HEK293 (cell line): ENCODE data around the gene TSPAN11.

Experiments used
- CTCF ChIA-PET: fragments of 350-600 bp; formaldehyde crosslinking; extraction: SDS; loops from one replicate; lab custom pipeline; 2021; ENCODE audit warnings: antibody characterized with exemption; lab: Yijun Ruan, JAX
- POLR2A ChIA-PET: fragments of 300-600 bp; formaldehyde crosslinking; extraction: SDS; loops from one replicate; lab custom pipeline; 2020; ENCODE audit warnings: antibody characterized with exemption, inconsistent platforms; lab: Yijun Ruan, JAX
- H3K27ac ChIP-seq: fragments of 200-500 bp; sonication (Bioruptor generic); 2 replicates; pipeline ENCODE4 v1.5.1; 2014; ENCODE audit warnings: low read depth, low read length, control low read depth, inconsistent platforms; ENCODE audit errors: extremely low read depth
- H3K36me3 ChIP-seq, 2 experiments: fragments of 200-500 bp in 1 of 2; sonication (Bioruptor generic) in 1 of 2; 1 replicate in 1 of 2; 2 replicates in 1 of 2; pipeline ENCODE4 v1.5.1; 2014 to 2017; ENCODE audit warnings: inconsistent platforms in 2 of 2, low read length in 2 of 2; ENCODE audit not compliant: control insufficient read depth in 2 of 2, insufficient read depth in 1 of 2
- H3K4me1 ChIP-seq: fragments of 200-500 bp; sonication (Bioruptor generic); 2 replicates; pipeline ENCODE4 v1.5.1; 2014; ENCODE audit warnings: mild to moderate bottlenecking, low read length, inconsistent platforms; ENCODE audit not compliant: control insufficient read depth, insufficient read depth
- H3K4me3 ChIP-seq: 2 replicates; pipeline ENCODE4 v1.5.1; 2011; ENCODE audit warnings: low read depth, mild to moderate bottlenecking, control low read depth, low read length, moderate library complexity
- H3K9me3 ChIP-seq: fragments of 200-500 bp; sonication (Bioruptor generic); 2 replicates; pipeline ENCODE4 v1.5.1; 2014; ENCODE audit warnings: low read depth, low read length, inconsistent platforms; ENCODE audit not compliant: control insufficient read depth, insufficient read depth
- GLI4 ChIP-seq: fragments of 450-650 bp; formaldehyde crosslinking; IDR thresholded peaks from 2 replicates; pipeline ENCODE4 v1.5.1; 2016; ENCODE audit warnings: missing biosample characterization, missing genetic modification characterization
- ZBTB49 ChIP-seq: fragments of 450-650 bp; formaldehyde crosslinking; IDR thresholded peaks from 2 replicates; pipeline ENCODE4 v1.5.1; 2016; ENCODE audit warnings: missing biosample characterization, missing genetic modification characterization, low read depth
- ZFHX2 ChIP-seq: fragments of 450-650 bp; formaldehyde crosslinking; conservative IDR thresholded peaks from 2 replicates; pipeline ENCODE4 v1.5.1; 2016; ENCODE audit warnings: missing biosample characterization, missing genetic modification characterization
- ZFP3 ChIP-seq: fragments of 450-650 bp; formaldehyde crosslinking; IDR thresholded peaks from 2 replicates; pipeline ENCODE4 v1.5.1; 2016; ENCODE audit warnings: low read depth, missing biosample characterization, missing genetic modification characterization
- ZFP37 ChIP-seq: fragments of 450-650 bp; formaldehyde crosslinking; IDR thresholded peaks from 2 replicates; pipeline ENCODE4 v1.5.1; 2016; ENCODE audit warnings: missing biosample characterization, missing genetic modification characterization
- ZNF112 ChIP-seq: fragments of 450-650 bp; formaldehyde crosslinking; IDR thresholded peaks from 2 replicates; pipeline ENCODE4 v1.5.0; 2017; ENCODE audit warnings: missing biosample characterization, missing genetic modification characterization
- ZNF114 ChIP-seq: fragments of 450-650 bp; formaldehyde crosslinking; IDR thresholded peaks from 2 replicates; pipeline ENCODE4 v1.5.0; 2017; ENCODE audit warnings: missing biosample characterization, missing genetic modification characterization
- ZNF133 ChIP-seq: fragments of 450-650 bp; formaldehyde crosslinking; IDR thresholded peaks from 2 replicates; pipeline ENCODE4 v1.5.1; 2016; ENCODE audit warnings: missing biosample characterization, missing genetic modification characterization
- ZNF221 ChIP-seq: fragments of 450-650 bp; formaldehyde crosslinking; IDR thresholded peaks from 2 replicates; pipeline ENCODE4 v1.5.1; 2017; ENCODE audit warnings: missing biosample characterization, missing genetic modification characterization, borderline replicate concordance
- ZNF239 ChIP-seq: fragments of 450-650 bp; formaldehyde crosslinking; IDR thresholded peaks from 2 replicates; pipeline ENCODE4 v1.5.1; 2016; ENCODE audit warnings: missing biosample characterization, missing genetic modification characterization
- ZNF335 ChIP-seq: fragments of 450-650 bp; formaldehyde crosslinking; conservative IDR thresholded peaks from 2 replicates; pipeline ENCODE4 v1.5.1; 2016; ENCODE audit warnings: missing biosample characterization, missing genetic modification characterization
- ZNF423 ChIP-seq: fragments of 450-650 bp; formaldehyde crosslinking; IDR thresholded peaks from 2 replicates; pipeline ENCODE4 v1.5.1; 2016; ENCODE audit warnings: missing biosample characterization, missing genetic modification characterization
- ZNF548 ChIP-seq: fragments of 450-650 bp; formaldehyde crosslinking; IDR thresholded peaks from 2 replicates; pipeline ENCODE4 v1.5.1; 2016; ENCODE audit warnings: missing biosample characterization, missing genetic modification characterization
- TF ChIP-seq, protein P1 (sequence below): fragments of 450-650 bp; formaldehyde crosslinking; IDR thresholded peaks from 2 replicates; pipeline ENCODE4 v1.5.1; 2016; ENCODE audit warnings: missing biosample characterization, missing genetic modification characterization, borderline replicate concordance

The TSPAN11 gene

DNA sequence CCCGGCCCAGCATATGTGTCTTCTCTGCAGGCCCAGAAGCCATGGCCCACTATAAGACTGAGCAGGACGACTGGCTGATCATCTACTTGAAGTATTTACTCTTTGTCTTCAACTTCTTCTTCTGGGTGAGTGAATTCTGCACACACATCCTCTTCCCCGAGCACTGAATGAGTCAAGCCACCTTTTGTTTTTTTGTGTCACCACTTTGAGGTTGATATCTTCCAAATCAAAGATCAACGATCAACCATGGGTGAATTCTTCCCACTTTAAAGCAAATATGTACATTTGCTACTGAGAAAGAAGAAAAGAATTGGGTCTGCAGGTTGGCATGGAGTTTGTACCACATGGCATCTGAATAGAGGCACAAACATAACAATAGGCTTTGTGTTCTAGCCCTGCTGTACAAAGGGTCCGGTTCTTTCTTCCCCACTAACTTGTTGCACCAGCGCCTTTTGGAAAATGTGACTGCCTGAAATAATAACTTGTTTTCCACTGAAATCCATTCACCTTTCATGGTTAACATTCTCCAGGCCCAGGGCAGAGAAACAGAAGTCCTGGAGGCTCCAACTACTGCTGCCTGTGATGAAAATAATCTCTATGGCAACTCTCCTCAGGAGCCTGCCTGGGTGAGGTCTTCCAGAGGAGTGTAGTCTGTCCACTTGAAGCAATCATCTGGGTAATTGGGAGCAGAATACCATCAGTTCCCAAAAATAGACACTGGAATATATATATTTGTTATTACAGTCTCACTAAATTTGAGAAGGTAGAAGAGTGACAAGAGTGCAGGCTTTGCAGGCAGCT, 27.6 kb downstream of the TSPAN11 start:
- H3K4me1 ChIP-seq = no peaks in the 10 kb centered on the region
- H3K27ac ChIP-seq = no peak overlapping the region
- H3K4me3 ChIP-seq = no peak overlapping the region
- no peaks in the 10 kb centered on the region for H3K9me3 ChIP-seq
- POLR2A ChIA-PET = no interaction called here
- TF ChIP-seq, protein P1, sequence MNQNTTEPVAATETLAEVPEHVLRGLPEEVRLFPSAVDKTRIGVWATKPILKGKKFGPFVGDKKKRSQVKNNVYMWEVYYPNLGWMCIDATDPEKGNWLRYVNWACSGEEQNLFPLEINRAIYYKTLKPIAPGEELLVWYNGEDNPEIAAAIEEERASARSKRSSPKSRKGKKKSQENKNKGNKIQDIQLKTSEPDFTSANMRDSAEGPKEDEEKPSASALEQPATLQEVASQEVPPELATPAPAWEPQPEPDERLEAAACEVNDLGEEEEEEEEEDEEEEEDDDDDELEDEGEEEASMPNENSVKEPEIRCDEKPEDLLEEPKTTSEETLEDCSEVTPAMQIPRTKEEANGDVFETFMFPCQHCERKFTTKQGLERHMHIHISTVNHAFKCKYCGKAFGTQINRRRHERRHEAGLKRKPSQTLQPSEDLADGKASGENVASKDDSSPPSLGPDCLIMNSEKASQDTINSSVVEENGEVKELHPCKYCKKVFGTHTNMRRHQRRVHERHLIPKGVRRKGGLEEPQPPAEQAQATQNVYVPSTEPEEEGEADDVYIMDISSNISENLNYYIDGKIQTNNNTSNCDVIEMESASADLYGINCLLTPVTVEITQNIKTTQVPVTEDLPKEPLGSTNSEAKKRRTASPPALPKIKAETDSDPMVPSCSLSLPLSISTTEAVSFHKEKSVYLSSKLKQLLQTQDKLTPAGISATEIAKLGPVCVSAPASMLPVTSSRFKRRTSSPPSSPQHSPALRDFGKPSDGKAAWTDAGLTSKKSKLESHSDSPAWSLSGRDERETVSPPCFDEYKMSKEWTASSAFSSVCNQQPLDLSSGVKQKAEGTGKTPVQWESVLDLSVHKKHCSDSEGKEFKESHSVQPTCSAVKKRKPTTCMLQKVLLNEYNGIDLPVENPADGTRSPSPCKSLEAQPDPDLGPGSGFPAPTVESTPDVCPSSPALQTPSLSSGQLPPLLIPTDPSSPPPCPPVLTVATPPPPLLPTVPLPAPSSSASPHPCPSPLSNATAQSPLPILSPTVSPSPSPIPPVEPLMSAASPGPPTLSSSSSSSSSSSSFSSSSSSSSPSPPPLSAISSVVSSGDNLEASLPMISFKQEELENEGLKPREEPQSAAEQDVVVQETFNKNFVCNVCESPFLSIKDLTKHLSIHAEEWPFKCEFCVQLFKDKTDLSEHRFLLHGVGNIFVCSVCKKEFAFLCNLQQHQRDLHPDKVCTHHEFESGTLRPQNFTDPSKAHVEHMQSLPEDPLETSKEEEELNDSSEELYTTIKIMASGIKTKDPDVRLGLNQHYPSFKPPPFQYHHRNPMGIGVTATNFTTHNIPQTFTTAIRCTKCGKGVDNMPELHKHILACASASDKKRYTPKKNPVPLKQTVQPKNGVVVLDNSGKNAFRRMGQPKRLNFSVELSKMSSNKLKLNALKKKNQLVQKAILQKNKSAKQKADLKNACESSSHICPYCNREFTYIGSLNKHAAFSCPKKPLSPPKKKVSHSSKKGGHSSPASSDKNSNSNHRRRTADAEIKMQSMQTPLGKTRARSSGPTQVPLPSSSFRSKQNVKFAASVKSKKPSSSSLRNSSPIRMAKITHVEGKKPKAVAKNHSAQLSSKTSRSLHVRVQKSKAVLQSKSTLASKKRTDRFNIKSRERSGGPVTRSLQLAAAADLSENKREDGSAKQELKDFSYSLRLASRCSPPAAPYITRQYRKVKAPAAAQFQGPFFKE = no peak
- no peak for TF ChIP-seq ZNF114 (tag by site-specific recombination)
- TF ChIP-seq ZNF112 (tag by site-specific recombination) = no peak
- TF ChIP-seq ZNF221 = no peak
- CTCF ChIA-PET = interaction anchor here (0.5 to 0.6 kb wide), 2 partner anchors 163 to 312 kb away, joined by 4 read pairs; no protein-coding TSS in a partner anchor
- H3K36me3 ChIP-seq = no peaks in the 10 kb centered on the region

GRCh38 chr12:30955214-30955613, 28.7 kb downstream of the TSPAN11 start:
- CTCF ChIA-PET = interaction anchor here (0.6 kb wide), 1 partner anchor 59 kb away, joined by 4 read pairs; no protein-coding TSS in a partner anchor
- H3K4me1 ChIP-seq = no peaks in the 10 kb centered on the region

GRCh38 chr12:30959110-30959710, 32.7 kb downstream of the TSPAN11 start:
- Histone ChIP-seq H3K36me3 (no peaks in the 10 kb centered on the region), H3K4me1 (no peaks in the 10 kb centered on the region), H3K27ac (no peak overlapping the region), H3K4me3 (no peak overlapping the region), H3K9me3 (no peaks in the 10 kb centered on the region)
- TF ChIP-seq ZFP37 = no peak
- TF ChIP-seq ZFHX2 (tag by site-specific recombination) = no peak
- no peak for TF ChIP-seq ZNF423 (tag by site-specific recombination)
- no peak for TF ChIP-seq ZNF548 (tag by site-specific recombination)
- peak; percentile 83 for TF ChIP-seq ZFP3
- POLR2A ChIA-PET = no interaction called here
- CTCF ChIA-PET = interaction anchor here (1.8 kb wide), 1 partner anchor 26 kb away, joined by 3 read pairs; no protein-coding TSS in a partner anchor

More at GRCh38 chr12:30955214-30955613, 28.7 kb downstream of the TSPAN11 start:
- Histone ChIP-seq H3K9me3 (no peaks in the 10 kb centered on the region), H3K4me3 (no peak overlapping the region), H3K27ac (no peak overlapping the region), H3K36me3 (no peaks in the 10 kb centered on the region)
- no peak for TF ChIP-seq ZNF133 (tag by site-specific recombination)
- no peak for TF ChIP-seq ZNF423 (tag by site-specific recombination)
- POLR2A ChIA-PET = no interaction called here

- no peak overlapping the region for H3K4me3 ChIP-seq
- TF ChIP-seq GLI4 (tag by site-specific recombination) (no peak), ZNF239 (tag by site-specific recombination) (no peak), ZBTB49 (no peak), ZNF335 (tag by site-specific recombination) (no peak)
- no peaks in the 10 kb centered on the region for H3K4me1 ChIP-seq
- no peak overlapping the region for H3K27ac ChIP-seq
- H3K36me3 ChIP-seq = no peaks in the 10 kb centered on the region
- CTCF ChIA-PET = no interaction called here
- POLR2A ChIA-PET = no interaction called here
- H3K9me3 ChIP-seq = no peaks in the 10 kb centered on the region
These were observed 33.2 kb downstream of the TSPAN11 start for GRCh38 chr12:30959778-30960177.
